Fibroblast of skin of back (primary cell): Measurements from ENCODE around the gene ZDHHC14.
A peak's percentile ranks its signal among the peaks of the same experiment; 100 is the strongest.

Experiments used
- DNase-seq: peaks from one replicate; pipeline ENCODE4 v3.0.0-alpha.2; 2013

ZDHHC14 gene

GRCh38 chr6:157602521-157603295 lies 221.7 kb downstream of the ZDHHC14 start:
- no peak for DNase-seq

DNA sequence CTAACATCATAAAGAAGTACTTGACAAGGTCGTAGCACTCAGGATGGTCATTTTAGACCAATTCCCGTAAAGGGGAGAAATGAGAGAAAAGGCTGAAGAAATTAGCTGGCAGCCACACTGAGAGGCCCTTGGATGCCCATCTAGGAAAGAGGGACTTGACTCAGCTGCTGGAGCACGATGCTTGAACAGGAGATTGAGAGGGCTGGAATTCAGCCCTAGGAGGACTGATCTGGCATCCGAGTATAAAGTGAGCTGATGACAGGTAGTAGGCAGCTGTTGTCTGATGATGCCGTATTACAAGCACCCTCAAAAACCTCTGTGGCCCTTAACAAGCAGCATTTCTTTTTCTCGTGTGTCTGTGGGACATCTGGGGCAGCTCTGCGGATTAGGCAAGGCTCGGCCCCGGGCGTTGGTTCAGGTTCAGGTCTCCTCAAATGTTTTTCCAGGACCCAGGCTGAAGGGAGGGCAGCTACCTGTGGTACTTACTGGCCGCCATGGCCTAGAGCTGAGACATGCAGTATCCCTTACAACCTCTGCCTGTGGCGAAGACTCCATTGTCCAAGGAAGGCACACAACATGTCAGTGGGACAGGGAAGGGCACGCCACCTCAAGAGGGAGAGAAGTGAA lies 222.4 kb downstream of the ZDHHC14 start:
- DNase-seq = no peak

DNA sequence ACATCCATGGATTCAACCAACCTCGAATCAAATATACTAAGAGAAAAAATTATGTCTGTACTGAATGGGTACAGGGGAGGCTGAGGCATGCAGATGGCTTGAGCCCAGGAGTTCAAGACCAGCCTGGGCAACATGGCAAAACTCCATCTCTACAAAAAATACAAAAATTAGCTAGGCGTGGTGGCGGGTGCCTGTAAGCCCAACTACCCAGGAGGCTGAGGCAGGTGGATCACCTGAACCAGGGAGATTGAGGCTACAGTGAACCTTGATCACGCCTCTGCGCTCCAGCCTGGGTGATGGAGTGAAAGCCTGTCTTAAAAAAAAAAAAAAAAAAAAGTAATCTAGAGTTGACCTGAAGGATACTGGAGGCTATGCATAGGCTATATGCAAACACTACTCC lies 223.0 kb downstream of the ZDHHC14 start:
- no peak for DNase-seq

DNA sequence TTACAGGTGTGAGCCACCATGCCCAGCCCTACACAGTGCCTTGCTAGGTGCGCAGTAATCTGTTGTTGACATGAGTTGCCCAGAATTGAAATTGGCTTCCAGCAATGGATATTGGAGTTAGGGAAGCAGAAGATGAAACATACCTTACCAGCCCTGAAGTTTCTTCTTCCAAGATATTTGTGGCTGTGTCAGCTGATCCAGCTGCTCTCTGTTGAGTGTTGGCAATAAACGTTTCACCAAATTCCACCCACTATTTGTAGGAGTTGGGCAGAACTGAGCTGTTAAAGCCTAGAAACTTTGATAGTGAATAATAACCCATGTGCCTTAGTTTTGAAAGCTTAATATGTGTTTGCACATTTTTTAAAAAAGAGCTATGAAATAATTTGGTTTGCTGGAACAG lies 223.8 kb downstream of the ZDHHC14 start:
- DNase-seq = no peak

DNA sequence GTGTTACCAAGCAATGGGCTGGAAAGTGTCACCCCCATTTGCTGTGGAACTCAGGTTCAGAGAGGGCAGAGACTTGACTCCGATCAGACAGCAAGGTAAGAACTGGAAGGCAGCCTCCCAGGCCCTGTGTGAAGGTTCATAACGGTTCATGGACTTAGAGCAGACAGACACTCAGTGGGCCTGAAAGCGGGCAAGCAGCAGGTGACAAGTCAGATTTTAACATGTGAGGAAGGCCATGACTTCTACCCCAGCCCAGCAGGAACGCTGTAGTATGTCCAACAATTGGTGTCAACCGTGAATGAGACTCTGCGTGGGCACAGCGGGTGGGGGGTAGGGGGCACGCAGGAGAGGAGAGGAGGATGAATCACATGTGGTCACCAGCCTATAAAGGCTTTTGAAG lies 224.5 kb downstream of the ZDHHC14 start:
- DNase-seq = no peak

DNA sequence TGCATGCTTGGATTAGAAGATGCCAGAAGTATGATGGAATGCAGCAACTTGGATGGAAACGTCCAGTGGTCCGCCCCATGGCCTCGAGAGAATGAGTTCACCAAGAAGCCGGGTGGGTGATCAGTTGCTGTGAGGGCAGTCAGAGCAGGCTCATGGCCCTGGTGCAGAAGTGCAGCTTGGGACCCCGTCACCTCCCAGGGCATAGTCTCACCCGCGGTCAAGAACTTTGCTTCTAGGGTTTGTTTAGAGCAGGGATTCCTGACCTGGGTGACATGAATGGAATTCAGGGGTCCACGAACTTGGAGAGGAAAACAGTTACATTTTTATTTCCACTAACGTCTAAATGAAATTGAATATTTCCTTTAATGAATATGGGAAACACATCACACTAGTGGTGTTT lies 225.5 kb downstream of the ZDHHC14 start:
- DNase-seq = no peak

DNA sequence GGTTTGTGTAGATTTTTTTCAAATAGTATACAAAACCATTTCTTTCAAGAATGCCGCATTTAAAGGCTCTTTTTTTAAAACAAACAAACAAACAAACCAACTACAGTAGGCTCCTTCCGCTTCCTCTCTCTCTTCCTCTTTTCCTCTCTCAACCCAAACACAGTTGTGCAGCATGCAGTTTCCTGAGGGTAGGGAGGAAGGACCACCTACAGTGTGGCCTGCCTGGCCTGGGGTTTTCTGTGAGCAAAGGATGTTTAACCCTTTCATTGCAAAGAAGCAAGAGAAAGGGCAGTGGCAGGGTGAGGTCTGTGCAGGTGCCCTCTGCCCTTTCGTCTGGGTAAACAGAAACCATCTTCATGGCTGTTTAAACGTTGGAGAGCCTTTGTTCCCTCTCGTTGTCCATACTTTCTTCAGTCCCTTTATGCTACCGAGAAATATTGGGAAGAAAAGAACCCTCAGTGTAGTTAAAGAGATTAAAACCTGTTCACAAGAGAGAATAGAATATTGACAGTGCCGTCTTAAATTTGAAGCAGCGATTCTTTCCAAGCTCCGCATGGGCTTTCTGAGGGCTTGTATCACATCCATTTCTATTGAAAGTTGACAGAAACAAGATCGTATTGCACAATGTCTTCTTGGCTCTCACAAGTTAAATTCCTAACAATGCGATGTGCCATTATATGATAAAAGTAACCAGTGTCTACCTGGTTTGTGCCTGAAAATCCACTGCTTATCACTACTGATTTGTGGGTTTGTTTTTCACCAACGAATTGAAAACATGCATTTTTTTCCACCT lies 226.5 kb downstream of the ZDHHC14 start:
- DNase-seq = no peak

DNA sequence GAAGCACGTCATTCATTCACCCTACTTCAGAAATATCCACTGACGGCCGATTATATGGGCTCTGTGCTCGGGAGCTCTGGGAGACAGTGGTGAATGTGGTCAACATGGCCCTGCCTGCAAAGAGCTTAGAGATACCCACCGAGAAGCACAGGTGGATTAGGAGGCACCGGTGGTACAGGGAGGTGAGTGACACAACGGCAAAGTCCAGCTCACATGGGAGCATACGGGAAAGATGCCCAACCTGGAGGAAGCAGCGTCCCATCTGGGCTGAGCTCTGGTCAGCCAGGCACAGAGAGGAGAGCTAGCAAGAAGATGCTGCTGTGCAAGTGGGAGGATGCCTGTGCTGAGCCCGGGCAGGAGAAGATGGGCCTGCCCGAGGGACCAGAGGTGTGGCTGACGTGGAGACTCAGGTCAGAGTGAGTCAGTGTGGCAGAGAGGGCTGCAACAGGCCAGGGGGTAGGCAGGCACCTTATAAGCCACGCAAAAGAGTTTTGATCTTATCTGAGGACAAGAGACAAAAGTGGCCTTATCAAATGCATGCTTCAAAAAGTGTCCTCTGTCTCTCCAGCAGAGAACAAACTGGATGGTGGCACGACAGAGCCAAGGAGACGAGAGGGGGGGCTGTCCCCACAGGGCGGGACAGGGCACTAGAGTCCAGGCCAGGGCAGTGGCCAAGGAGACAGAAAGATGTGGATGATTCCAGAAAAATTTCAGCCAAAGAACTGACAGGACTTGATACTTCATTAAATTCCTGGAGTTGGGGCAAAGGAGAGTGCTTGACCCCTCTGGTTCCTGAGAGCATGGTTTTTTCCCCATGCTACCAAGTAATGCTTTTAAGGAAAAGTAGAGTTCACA lies 227.5 kb downstream of the ZDHHC14 start:
- DNase-seq = no peak

GRCh38 chr6:157609117-157609516 lies 228.1 kb downstream of the ZDHHC14 start:
- no peak for DNase-seq

DNA sequence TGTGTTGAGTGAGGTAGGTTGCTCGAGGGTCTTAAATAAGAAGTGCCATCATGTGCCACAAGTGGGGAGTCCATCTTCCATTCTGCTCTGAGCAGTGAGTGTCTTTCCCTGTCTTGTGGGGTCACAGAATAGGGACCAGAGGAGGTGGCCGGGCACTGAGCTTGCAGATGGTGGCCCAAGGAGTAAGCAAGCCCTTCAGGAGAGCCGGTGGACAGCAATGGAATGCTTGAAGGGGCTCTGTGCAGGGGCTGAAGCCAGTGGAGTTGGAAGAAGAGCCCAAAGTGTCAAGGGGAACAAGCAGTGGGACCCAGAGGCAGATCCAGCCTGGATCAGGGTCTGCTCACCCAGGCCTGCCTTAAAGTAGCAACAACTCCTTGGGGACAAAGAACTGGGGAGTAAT lies 228.6 kb downstream of the ZDHHC14 start:
- no peak for DNase-seq

GRCh38 chr6:157610451-157610999 lies 229.5 kb downstream of the ZDHHC14 start:
- DNase-seq = no peak

- no peak for DNase-seq
Measured at GRCh38 chr6:157611406-157611805, 230.4 kb downstream of the ZDHHC14 start.

DNA sequence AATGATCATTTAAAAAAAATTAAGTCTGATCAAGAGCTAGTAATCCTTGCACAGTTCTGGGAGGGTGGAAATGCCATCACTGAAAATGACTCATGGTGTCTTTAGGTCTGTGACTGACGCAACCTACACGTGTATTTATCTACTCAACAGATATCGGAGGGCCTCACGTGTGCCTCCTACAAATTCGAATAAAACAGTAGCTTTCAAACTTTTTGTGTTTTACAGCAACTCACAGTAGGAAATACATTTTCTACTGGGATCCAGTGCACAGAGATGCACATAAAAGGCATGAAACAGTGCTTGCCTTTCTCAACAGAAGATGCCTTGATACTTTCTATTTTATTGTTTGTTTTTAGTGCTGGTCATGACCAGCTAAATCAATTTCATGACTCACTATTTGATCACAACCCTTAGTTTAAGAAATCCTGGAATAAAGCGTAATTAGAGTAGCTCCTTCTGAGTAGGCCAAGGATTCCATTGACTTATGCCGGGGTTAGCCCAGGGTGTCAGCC lies 232.1 kb downstream of the ZDHHC14 start:
- peak; percentile 86 for DNase-seq

GRCh38 chr6:157614026-157614568 lies 233.1 kb downstream of the ZDHHC14 start:
- DNase-seq = no peak

- DNase-seq = no peak
Measured at GRCh38 chr6:157615420-157615769, 234.4 kb downstream of the ZDHHC14 start.

DNA sequence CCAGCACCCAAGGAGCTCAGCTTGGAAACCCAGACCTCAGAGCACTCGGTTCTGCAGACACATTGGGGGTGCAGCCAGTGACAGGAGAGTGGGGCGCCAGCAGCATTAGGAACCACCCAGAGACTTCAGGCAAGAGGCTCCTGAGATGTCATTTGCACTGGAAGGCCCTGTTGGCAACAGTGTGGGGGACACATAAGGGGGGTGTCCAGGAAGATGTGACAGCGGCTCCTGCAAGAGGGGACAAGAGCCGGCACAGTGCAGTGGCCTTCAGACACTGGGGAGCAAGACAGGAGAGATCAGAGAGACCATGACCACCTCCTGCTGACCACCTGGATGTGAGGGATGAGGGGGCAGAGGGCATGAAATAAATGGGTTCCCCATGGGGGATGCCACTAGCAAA lies 235.0 kb downstream of the ZDHHC14 start:
- no peak for DNase-seq

DNA sequence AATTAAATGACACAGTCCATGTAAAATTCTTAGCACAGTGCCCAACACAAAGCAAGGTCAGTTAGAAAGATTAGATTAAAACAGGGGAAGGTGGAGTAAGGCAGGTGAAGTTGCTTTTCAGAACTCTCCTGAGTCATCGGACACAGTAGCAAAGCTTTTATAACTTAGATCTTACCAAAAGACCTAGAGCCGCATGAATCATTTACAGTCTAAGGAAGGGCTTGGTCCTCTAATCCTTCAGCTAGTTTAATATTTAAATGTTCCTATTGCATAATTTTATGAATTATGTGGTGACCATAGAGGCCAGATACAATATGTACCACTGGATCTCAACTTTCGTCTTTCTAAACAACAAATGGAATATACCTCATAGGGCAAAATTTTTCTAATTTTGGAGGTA lies 240.0 kb downstream of the ZDHHC14 start:
- no peak for DNase-seq

DNA sequence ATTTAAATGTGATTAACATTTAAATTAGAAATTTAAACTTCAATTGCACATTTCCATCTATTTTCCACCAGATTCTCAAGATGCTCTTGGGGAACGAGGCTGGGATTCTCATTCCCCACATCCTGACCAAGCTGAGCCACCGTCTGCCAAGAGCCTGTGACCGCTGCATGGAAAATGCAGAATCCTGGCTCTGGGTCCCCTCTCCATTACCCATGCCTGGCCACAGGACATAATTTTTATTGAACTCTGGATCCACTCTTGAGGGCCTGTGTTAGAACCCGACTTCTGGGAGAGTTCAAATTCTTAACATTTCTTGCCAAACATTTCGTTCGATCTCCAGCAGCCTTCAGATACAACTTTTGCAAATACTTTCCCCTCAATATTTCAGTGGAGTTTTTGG lies 240.4 kb downstream of the ZDHHC14 start:
- DNase-seq = no peak

- no peak for DNase-seq
Measured at GRCh38 chr6:157622427-157622826, 241.4 kb downstream of the ZDHHC14 start.

- no peak for DNase-seq
Measured at GRCh38 chr6:157625111-157625510, 244.1 kb downstream of the ZDHHC14 start.

DNA sequence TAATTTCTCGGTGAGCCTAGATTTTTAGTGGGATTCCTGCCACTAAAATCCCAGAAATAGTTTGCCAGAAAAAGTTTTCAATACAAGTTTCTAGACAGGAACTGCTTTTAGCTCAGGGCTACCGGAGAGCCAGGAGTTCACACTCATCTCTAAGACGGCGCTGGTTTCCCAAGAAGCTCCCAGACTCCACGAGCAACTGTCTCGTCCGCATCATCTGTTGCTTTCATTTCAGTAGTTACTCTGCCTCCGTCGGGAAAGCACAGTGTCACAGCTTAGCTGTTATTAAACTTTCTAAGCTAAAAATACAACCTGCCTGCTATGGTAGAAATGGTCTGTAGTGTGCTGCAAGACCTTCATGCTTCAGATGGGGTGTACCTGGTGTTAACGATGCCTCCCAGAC lies 244.8 kb downstream of the ZDHHC14 start:
- DNase-seq = no peak
